GM21723 (cell line): ENCODE measurements around the gene ATP9A.
"Not testable (repeated sequence)": the region's sequence is repeated elsewhere in the genome, so short reads cannot be mapped to it uniquely, and the experiment has no call there.

ENCODE experiments used
- ATAC-seq: cut with Tn5 transposase; IDR thresholded peaks from one replicate; pipeline ENCODE4 v1.9.1; 2021; ENCODE audit warnings: mild to moderate bottlenecking, moderate library complexity; ENCODE audit not compliant: unreplicated experiment

Gene ATP9A

GRCh38 chr20:51767867-51768758, at the start of gene ATP9A:
ATP9A (minus strand) TSS chr20:51768390; CDS start chr20:51768369, 21 bp downstream.
- no peak for ATAC-seq

GRCh38 chr20:51816856-51817255, 48.7 kb upstream of the ATP9A start:
- not testable (repeated sequence) for ATAC-seq

GRCh38 chr20:51815383-51816076, 47.3 kb upstream of the ATP9A start:
- no peak for ATAC-seq

GRCh38 chr20:51812861-51813260, 44.7 kb upstream of the ATP9A start:
- no peak for ATAC-seq

GRCh38 chr20:51811514-51812128, 43.4 kb upstream of the ATP9A start:
- ATAC-seq, result no peak

GRCh38 chr20:51811042-51811355, 42.8 kb upstream of the ATP9A start:
- no peak for ATAC-seq

- ATAC-seq, result no peak
Observed at GRCh38 chr20:51810155-51811041, 42.2 kb upstream of the ATP9A start.

- ATAC-seq, result no peak
Observed at GRCh38 chr20:51807720-51808250, 39.6 kb upstream of the ATP9A start.

- no peak for ATAC-seq
Observed at GRCh38 chr20:51804754-51805153, 36.6 kb upstream of the ATP9A start.

GRCh38 chr20:51803148-51803854, 35.1 kb upstream of the ATP9A start:
- ATAC-seq, result no peak

- no peak for ATAC-seq
Observed at GRCh38 chr20:51802170-51802751, 34.1 kb upstream of the ATP9A start, which contains the start of gene SALL4. SALL4 (minus strand) TSS chr20:51802521; CDS start chr20:51802408, 113 bp downstream.

GRCh38 chr20:51801823-51802123, 33.6 kb upstream of the ATP9A start:
- no peak for ATAC-seq

GRCh38 chr20:51801122-51801822, 33.1 kb upstream of the ATP9A start:
- ATAC-seq, result no peak

GRCh38 chr20:51800872-51801121, 32.6 kb upstream of the ATP9A start:
- no peak for ATAC-seq

- no peak for ATAC-seq
Observed at GRCh38 chr20:51800060-51800871, 32.1 kb upstream of the ATP9A start.

GRCh38 chr20:51799401-51799860, 31.2 kb upstream of the ATP9A start:
- ATAC-seq, result no peak

GRCh38 chr20:51797357-51798025, 29.3 kb upstream of the ATP9A start:
- ATAC-seq, result no peak

- no peak for ATAC-seq
Observed at GRCh38 chr20:51796340-51796739, 28.1 kb upstream of the ATP9A start.
